Stimulated activated naive B cell treated with anti-CD40 and anti-IgM and Interleukin-4, amounts not matched to agents 10 μg/mL and 1 μg/mL and 100 μg/mL, for 72 hours (primary cell): ENCODE measurements around the gene MUC6.

ENCODE experiments used
- ATAC-seq, 2 donors: fragments of 150-1000 bp; cut with Tn5 transposase; replicated peaks; 2 replicates each; pipeline ENCODE4 v1.10.0; 2021; ENCODE audit warnings: moderate library complexity in 1 of 2
- DNase-seq: peaks from one replicate; pipeline ENCODE4 v3.0.0; 2021
- H3K27ac Mint-ChIP-seq: one replicate; pipeline ENCODE4 v1.8.0; 2022; ENCODE audit warnings: mild to moderate bottlenecking, mixed read lengths
- H3K27me3 Mint-ChIP-seq, 2 donors: one replicate each; pipeline ENCODE4 v1.8.0; 2022; ENCODE audit warnings: mixed read lengths in 2 of 2
- H3K36me3 Mint-ChIP-seq, 2 donors: one replicate each; pipeline ENCODE4 v1.8.0; 2022; ENCODE audit warnings: mixed read lengths in 2 of 2, mild to moderate bottlenecking in 1 of 2
- H3K4me1 Mint-ChIP-seq, 2 donors: one replicate each; pipeline ENCODE4 v1.8.0; 2022; ENCODE audit warnings: mixed read lengths in 2 of 2, mild to moderate bottlenecking in 1 of 2
- H3K4me3 Mint-ChIP-seq, 2 donors: one replicate each; pipeline ENCODE4 v1.8.0; 2022; ENCODE audit warnings: mild to moderate bottlenecking in 2 of 2, mixed read lengths in 2 of 2, moderate library complexity in 1 of 2
- H3K9me3 Mint-ChIP-seq, 2 donors: one replicate each; pipeline ENCODE4 v1.8.0; 2022; ENCODE audit warnings: mixed read lengths in 2 of 2, mild to moderate bottlenecking in 1 of 2

The MUC6 gene

GRCh38 chr11:1074244-1075221 is 38.0 kb upstream of the MUC6 start, which contains the start of gene MUC2:
Gene MUC2 (plus strand): TSS chr11:1074874.
- no peak for DNase-seq
- no peaks in the 10 kb centered on the region for H3K4me1 Mint-ChIP-seq
- no peak for ATAC-seq
- no peaks in the 10 kb centered on the region for H3K36me3 Mint-ChIP-seq
- peaks cover 0 to 5% of the 10 kb centered on the region in 2 donors for H3K9me3 Mint-ChIP-seq
- H3K27me3 Mint-ChIP-seq, result peaks cover 18 to 31% of the 10 kb centered on the region in 2 donors
- H3K27ac Mint-ChIP-seq, result no peak within 1 kb of the TSS
- H3K4me3 Mint-ChIP-seq, result no peak within 1 kb of the TSS

GRCh38 chr11:1073851-1074243 is 37.3 kb upstream of the MUC6 start:
- Mint-ChIP-seq H3K27ac (no peak overlapping the region), H3K4me3 (no peak overlapping the region), H3K27me3 (peaks cover 19 to 36% of the 10 kb centered on the region in 2 donors), H3K9me3 (peaks cover 0 to 5% of the 10 kb centered on the region in 2 donors), H3K4me1 (no peaks in the 10 kb centered on the region), H3K36me3 (no peaks in the 10 kb centered on the region)
- ATAC-seq (no peak), DNase-seq (no peak)

GRCh38 chr11:1073261-1073724 is 36.8 kb upstream of the MUC6 start:
- peaks cover 19 to 36% of the 10 kb centered on the region in 2 donors for H3K27me3 Mint-ChIP-seq
- ATAC-seq (no peak), DNase-seq (no peak)
- H3K4me3 Mint-ChIP-seq, result no peak overlapping the region
- no peaks in the 10 kb centered on the region for H3K4me1 Mint-ChIP-seq
- H3K36me3 Mint-ChIP-seq, result no peaks in the 10 kb centered on the region
- peaks cover 0 to 5% of the 10 kb centered on the region in 2 donors for H3K9me3 Mint-ChIP-seq
- no peak overlapping the region for H3K27ac Mint-ChIP-seq

DNA sequence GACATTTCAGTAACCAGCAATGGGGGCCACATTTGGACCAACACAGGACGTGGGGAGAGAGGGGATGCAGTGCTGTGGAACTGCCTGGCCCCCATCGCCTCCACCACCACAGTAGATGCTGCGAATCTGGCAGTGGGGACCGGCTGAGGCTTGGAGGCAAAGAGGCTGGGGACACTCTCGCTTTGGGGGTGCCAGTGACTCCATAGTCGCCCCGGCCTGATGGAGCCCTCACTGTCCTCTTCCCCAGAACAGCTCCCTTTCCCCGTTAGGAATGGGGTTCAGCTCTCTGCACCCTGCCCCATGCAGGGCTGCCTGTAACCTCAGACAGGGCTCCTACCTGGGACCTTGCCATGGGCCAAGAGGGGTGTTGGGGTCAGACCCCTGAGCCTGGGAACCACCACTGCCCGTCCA is 36.3 kb upstream of the MUC6 start:
- Mint-ChIP-seq H3K9me3 (peaks cover 0 to 5% of the 10 kb centered on the region in 2 donors), H3K27ac (no peak overlapping the region), H3K27me3 (peaks cover 19 to 38% of the 10 kb centered on the region in 2 donors), H3K36me3 (no peaks in the 10 kb centered on the region), H3K4me1 (no peaks in the 10 kb centered on the region), H3K4me3 (no peak overlapping the region)
- no peak for DNase-seq
- no peak for ATAC-seq

GRCh38 chr11:1072116-1072820 is 35.8 kb upstream of the MUC6 start:
- H3K27me3 Mint-ChIP-seq, result peaks cover 19 to 41% of the 10 kb centered on the region in 2 donors
- ATAC-seq (no peak), DNase-seq (no peak)
- no peaks in the 10 kb centered on the region for H3K36me3 Mint-ChIP-seq
- no peaks in the 10 kb centered on the region for H3K4me1 Mint-ChIP-seq
- no peak overlapping the region for H3K27ac Mint-ChIP-seq
- H3K4me3 Mint-ChIP-seq, result no peak overlapping the region
- H3K9me3 Mint-ChIP-seq, result peaks cover 0 to 5% of the 10 kb centered on the region in 2 donors

- peaks cover 20 to 41% of the 10 kb centered on the region in 2 donors for H3K27me3 Mint-ChIP-seq
- H3K36me3 Mint-ChIP-seq, result no peaks in the 10 kb centered on the region
- H3K4me1 Mint-ChIP-seq, result no peaks in the 10 kb centered on the region
- ATAC-seq (no peak), DNase-seq (no peak)
- peaks cover 0 to 5% of the 10 kb centered on the region in 2 donors for H3K9me3 Mint-ChIP-seq
- no peak overlapping the region for H3K4me3 Mint-ChIP-seq
- H3K27ac Mint-ChIP-seq, result no peak overlapping the region
These were observed 35.1 kb upstream of the MUC6 start for GRCh38 chr11:1071571-1072115.

DNA sequence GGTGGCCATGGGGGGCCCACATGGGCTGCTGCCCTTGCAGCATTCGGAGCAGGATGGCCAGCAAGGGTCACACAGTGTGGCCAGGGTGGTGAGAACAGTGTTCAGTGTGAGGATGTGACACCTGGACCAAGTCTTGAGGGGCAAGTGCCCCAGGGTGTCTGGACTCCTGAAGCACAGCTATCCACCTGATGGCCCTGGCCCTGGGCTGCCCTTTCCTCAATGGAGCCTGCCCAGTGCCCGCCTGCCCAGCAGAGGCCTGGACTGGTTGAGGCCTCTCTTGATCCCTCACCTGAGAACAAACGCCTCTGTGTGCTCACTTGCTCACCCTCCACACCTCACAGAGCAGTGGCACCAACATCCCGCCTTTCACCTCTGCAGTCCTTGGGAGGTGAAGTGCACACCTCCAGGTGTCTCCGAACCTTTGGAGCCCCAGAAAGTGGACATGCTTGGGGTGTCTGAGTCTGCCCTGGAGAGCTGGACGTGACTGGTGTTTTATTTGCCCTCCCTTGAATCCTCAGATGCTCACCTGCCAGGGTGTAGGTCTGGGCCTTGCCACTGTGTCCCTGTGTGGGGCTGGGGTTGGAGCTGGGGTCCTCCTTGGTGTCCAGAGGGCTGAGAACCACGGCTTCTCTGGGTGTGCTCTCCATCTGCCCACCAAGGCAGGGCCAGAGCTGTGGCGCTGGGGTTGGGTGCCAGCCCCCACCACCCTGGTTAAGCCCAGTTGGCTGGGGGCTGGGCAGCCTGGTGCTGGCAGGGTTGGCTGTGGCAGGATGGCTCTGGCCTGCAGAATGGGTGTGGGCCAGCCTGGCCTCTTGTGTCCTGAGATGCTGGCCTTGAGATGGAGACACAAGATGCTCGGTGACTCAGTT is 34.3 kb upstream of the MUC6 start:
- H3K4me3 Mint-ChIP-seq, result no peak overlapping the region
- peaks cover 0 to 5% of the 10 kb centered on the region in 2 donors for H3K9me3 Mint-ChIP-seq
- H3K27me3 Mint-ChIP-seq, result peaks cover 25 to 42% of the 10 kb centered on the region in 2 donors
- H3K4me1 Mint-ChIP-seq, result no peaks in the 10 kb centered on the region
- DNase-seq, result no peak
- no peak overlapping the region for H3K27ac Mint-ChIP-seq
- no peaks in the 10 kb centered on the region for H3K36me3 Mint-ChIP-seq
- ATAC-seq, result no peak

- Mint-ChIP-seq H3K4me3 (no peak overlapping the region), H3K27me3 (peaks cover 25 to 47% of the 10 kb centered on the region in 2 donors), H3K27ac (no peak overlapping the region), H3K36me3 (peaks cover 0 to 3% of the 10 kb centered on the region in 2 donors), H3K4me1 (no peaks in the 10 kb centered on the region), H3K9me3 (peaks cover 0 to 8% of the 10 kb centered on the region in 2 donors)
- ATAC-seq, result no peak
- no peak for DNase-seq
These were observed 33.2 kb upstream of the MUC6 start for GRCh38 chr11:1069740-1070139.

DNA sequence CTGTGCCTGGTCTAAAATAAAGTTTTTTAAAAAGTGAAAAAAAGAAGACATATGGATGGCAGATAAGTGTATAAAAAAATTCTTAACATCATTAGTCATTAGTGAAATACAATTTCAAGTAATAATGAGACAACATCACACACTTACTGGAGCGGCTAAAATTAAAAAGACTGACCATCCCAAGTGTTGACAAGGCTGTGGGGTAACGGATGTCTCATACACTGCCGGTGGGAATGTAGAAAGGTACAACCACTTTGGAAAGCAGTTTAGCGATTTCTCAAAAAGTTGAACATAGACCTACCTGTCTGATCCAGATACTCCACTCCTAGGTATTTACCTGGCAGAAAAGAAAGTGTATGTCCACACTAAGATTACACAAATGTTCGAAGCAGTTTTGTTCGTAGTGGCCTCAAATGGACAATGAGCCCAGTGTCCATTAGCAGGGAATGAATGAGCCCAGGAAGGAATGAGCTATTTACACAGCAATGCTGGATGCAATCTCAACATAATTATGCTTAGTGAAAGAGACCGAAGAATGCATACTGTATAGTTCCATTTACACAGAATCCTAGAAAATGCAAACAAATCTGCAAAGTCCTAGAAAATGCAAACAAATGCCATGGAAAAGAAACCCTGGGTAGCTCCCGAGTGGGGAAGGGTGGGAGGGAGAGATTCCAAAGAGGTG is 31.4 kb upstream of the MUC6 start:
- DNase-seq (no peak), ATAC-seq (no peak)
- Mint-ChIP-seq H3K4me1 (peaks cover 10 to 14% of the 10 kb centered on the region in 2 donors), H3K36me3 (peaks cover 0 to 3% of the 10 kb centered on the region in 2 donors), H3K27ac (no peak overlapping the region), H3K4me3 (no peak overlapping the region), H3K27me3 (peaks cover 25 to 46% of the 10 kb centered on the region in 2 donors), H3K9me3 (peaks cover 0 to 8% of the 10 kb centered on the region in 2 donors)

DNA sequence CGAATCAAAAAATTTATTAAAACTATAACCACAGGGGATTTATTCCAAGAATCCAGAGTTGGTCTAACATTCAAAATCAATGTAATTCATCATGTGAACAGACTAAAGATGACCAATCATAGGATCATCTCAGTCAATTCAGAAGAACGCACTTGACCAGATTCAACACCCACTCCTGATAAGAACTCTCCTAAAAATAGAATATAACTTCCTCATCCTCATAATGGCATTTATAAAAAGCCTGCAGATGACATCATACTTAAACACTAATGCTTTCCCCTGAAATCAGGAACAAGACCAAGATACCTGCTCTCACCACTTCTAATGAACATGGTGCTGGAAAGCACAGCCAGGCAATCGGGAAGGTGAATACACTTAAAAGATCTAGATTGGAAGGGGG is 27.6 kb upstream of the MUC6 start:
- H3K27me3 Mint-ChIP-seq, result peaks cover 32 to 38% of the 10 kb centered on the region in 2 donors
- peaks cover 4 to 10% of the 10 kb centered on the region in 2 donors for H3K36me3 Mint-ChIP-seq
- peaks cover 10 to 14% of the 10 kb centered on the region in 2 donors for H3K4me1 Mint-ChIP-seq
- H3K4me3 Mint-ChIP-seq, result no peak overlapping the region
- DNase-seq, result no peak
- peaks cover 9 to 11% of the 10 kb centered on the region in 2 donors for H3K9me3 Mint-ChIP-seq
- ATAC-seq, result peak; percentile 85 to 89
- H3K27ac Mint-ChIP-seq, result peak overlapping the region; percentile 4

DNA sequence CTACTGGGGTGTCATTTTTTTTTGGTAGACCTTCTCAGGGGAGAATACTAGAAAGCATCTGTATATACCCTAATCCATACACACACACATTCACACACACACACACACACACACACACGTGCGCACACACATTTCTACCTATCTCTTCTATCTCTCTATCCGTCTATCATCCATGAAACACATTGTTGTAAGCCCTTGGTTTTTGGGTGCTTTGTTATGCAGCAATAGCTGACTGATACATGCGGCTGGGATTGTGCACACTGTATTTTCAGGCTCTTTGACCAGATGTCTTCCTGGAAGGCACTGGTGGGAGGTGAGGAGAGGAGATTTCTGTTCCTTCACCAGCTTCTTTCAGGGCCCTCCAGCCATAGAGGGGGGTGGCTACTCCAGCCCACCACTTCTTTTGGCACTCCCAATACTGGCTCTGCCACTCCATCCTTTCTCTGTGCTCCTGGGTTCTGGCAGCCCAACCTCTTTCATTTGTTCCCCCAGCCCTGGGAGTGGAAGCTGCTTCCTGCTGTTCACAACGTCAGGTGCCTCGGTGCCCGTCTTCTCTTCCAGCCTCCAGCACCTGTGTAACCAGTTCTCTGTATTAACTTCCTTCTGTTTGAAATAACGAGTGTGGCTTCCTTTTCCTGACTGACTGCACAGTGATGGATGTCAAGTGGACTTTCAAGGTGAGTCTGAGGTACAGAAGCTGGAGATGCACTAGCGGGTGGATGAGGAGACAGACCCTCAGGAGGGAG is 25.7 kb upstream of the MUC6 start:
- no peak for ATAC-seq
- Mint-ChIP-seq H3K36me3 (peaks cover 4 to 10% of the 10 kb centered on the region in 2 donors), H3K27ac (no peak overlapping the region), H3K9me3 (peaks cover 9 to 11% of the 10 kb centered on the region in 2 donors), H3K27me3 (peaks cover 40 to 41% of the 10 kb centered on the region in 2 donors), H3K4me3 (no peak overlapping the region), H3K4me1 (peaks cover 10 to 14% of the 10 kb centered on the region in 2 donors)
- DNase-seq, result no peak

DNA sequence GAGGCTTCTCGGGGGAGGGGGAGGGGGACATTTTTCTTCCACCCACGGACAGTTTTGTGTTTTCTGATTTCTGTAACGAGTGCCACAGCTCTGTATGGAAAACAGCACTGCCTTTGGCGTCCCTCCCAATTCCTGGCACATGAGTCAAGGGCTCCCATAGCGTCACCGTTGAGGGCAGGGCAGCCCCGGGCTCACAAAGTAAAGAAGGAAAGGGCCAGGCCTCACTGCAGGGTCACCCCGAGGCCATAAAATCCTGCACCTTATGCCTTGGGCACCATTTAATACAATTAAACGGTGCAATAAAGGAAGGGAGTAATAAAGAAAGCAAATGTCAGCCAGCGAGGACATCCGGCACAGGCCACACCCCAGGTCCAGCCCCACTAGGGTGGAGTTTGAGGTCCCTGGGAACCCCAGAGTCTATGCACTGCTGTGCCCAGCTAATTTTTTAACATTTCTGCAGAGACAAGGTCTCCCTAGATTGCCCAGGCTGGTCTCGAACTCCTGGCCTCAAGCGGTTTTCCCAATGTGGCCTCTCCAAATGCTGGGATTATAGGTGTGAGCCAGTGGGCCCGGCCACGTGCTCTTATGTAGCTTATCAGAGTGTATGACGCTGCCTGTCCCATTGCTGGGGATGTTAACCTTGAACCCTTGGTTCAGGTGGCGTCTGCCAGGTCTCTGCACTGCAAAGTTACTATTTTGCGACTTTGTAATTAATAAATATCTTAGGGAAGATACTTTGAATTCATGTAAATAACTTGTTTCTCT is 24.5 kb upstream of the MUC6 start:
- DNase-seq (no peak), ATAC-seq (no peak)
- Mint-ChIP-seq H3K9me3 (peaks cover 9 to 11% of the 10 kb centered on the region in 2 donors), H3K4me3 (no peak overlapping the region), H3K27ac (no peak overlapping the region), H3K36me3 (peaks cover 4 to 10% of the 10 kb centered on the region in 2 donors), H3K4me1 (peaks cover 14% of the 10 kb centered on the region in 2 donors), H3K27me3 (peaks cover 35 to 40% of the 10 kb centered on the region in 2 donors)
